Suppressor macrophage treated with lipopolysaccharide for 1 hour (primary cell): ENCODE results near the gene SYNPO2.

Experiments used
- DNase-seq, 3 donors: peaks; one replicate each; pipeline ENCODE4 v3.0.0-alpha.2; 2020 to 2022

The SYNPO2 gene

DNA sequence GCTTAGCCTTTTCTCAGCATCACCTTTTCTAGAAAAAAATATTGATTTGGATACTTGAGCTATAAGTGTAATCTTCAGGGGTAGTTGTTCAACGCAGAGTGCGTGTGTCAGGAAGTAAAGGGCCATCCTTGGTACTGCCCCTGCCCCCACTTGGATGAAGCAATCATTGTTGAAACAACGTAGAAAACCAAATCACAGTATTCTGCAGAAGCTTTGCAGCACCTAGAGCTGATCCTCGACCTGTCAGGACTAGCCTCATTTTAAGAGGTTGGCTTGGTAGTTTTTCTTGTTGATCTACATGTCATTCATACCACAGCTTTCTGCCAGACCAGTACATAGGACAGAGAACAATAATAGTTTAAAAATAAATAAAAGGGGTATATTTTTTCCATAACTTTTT lies 181.6 kb downstream of the SYNPO2 start:
- no peak for DNase-seq

DNA sequence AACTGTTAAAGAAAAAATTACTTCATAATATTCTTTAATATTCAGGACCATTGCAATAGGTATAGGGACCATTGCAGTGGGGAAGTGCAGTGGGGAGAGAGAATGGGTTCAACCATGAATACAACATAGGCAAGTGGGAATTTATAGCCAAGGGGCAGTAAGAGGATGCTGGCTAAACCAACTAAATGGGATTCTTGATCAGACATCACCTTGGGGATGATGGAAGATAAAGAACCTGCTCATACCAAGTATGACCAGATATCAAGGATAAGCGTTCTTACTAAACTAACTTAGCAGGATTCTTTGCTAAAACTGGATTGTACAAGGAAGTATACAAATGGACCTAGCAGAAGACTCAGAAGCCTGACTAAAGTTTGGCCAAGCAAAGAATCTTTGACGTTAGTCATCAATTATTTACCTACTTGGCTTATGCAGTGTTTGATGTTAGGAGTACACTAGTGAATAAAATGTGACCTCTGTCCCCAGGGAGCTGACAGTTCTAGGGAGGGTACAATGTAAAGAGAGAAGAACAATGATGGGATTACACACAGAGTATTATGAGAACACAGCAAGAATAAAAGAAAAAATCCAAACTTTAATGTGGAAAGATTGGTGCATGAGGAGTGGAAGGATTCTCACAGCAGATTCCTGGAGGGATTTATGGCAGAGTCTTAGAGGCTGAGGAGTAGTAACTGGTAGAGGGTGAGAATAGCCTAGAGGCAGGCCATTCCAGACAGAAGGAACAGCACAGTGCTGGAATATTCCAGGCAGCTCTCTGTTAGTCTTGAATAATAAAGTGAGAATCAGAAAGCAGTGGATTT lies 192.3 kb downstream of the SYNPO2 start:
- DNase-seq, result no peak

- no peak for DNase-seq
Measured at GRCh38 chr4:119081542-119081859, 192.8 kb downstream of the SYNPO2 start.

DNA sequence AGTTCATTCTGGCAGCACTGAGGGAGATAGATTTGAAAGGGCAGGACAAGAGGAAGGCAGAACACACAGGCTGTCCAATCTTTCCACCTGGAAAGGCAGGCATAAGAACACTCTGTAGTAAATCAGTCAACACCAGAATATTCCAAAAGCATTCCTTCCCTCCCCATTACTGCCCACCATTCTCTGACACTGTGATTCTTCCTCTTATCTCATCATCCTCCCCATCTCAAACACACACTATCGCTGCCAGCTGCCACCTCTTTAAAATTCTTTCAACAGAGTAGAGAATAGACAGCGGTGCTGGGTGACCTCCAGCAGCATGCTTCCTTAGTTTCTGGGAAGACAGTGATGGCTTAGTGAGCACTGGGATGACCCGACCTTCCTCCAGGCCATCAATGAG lies 193.3 kb downstream of the SYNPO2 start:
- DNase-seq, result no peak

- no peak for DNase-seq
Measured at GRCh38 chr4:119082661-119083060, 194.0 kb downstream of the SYNPO2 start.

DNA sequence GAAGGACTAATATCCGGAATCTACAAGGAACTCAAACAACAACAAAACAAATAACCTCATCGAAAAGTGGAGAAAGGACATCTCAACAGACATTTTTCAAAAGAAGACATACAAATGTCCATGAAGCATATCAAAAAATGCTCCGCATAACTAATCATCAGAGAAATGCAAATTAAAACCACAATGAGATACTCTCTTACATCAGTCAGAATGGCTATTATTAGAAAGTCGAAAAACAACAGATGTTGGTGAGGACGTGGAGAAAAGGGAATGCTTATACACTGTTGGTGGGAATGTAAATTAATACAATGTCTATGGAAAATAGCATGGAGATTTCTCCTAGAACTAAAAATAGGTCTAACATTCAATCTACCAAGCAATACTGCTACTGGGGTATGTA lies 195.9 kb downstream of the SYNPO2 start:
- DNase-seq, result no peak

DNA sequence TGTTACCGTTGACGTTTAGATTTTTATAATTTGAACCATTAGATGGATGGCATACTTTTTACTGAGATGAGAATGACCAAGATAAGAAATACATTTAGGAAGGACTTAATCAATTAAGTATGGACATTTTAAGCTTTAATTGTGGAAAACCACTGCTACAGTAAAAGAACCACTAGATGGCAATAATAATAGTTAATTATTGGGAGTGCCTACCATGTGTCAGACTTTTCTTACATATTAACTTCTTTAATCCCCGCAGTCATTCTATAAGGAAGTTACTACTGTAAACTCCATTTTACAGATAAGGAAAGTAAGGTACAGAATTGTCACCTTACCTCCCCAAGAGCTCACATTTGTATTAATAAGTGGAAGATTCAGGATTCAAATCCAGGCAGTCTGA lies 198.5 kb downstream of the SYNPO2 start:
- DNase-seq, result peak; percentile 8 to 38 (median 28)

DNA sequence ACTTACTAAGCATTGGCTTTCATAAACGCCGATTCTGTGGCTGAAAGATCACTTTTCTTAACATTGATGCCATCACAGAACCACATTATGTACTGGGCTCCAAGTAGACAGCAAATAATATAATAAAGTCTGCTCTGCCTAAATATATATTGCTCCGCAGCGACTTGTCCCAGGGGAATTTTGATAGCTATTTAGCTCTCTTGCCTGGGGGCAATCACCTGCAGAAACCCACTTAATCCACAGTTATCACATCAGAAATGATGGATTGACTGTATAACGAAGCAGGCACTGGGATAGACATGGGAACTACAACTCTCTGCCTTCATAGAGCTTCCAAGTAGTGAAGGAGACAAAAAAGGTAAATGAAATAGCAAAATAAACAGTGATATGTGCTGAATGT lies 199.0 kb downstream of the SYNPO2 start:
- DNase-seq, result no peak

DNA sequence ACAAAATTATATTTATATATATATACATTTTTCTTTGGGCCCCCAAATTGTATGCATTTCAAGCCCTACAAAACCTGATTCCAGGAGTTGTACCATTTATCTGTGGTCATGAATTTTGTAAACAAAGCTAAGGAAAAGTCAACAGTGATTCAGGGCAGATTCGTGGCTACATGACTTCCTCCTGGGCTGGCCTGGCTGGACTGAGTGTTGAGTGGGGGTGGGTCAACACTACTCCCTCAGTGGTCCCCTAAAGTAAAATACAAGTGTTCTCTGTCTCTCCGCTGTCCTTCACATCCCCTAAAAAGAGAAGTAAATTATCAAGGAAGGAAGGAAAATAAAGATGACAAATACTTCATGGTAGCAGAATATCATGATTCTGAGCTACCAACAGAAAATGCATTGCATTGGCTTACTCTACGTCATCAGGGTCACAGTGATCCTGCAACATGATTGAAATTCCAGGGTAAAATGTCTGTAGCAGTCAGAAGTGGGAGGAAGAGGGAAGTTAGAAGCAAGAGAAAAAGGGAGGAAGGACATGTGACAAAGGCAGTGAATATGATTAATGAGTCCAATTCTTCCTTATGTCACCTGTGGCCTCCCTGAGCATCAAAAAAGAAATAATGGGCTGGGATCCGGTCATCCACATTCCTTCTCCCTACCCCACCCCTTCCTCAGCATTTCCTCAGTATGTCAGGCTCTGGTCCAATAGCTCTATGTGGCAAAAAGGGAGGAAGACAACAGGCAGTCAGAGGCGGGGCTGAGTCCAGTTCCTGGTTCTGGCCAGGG lies 204.6 kb downstream of the SYNPO2 start:
- peak; percentile 18 to 34 (median 23) for DNase-seq

- no peak for DNase-seq
Measured at GRCh38 chr4:119097282-119097900, 208.7 kb downstream of the SYNPO2 start.

- DNase-seq, result no peak
Measured at GRCh38 chr4:119098306-119098705, 209.7 kb downstream of the SYNPO2 start.

GRCh38 chr4:119099227-119099810 lies 210.7 kb downstream of the SYNPO2 start:
- peak; percentile 14 to 63 (median 58) for DNase-seq

GRCh38 chr4:119100655-119101054 lies 212.0 kb downstream of the SYNPO2 start:
- DNase-seq, result peak; percentile 63 to 88 (median 82)

DNA sequence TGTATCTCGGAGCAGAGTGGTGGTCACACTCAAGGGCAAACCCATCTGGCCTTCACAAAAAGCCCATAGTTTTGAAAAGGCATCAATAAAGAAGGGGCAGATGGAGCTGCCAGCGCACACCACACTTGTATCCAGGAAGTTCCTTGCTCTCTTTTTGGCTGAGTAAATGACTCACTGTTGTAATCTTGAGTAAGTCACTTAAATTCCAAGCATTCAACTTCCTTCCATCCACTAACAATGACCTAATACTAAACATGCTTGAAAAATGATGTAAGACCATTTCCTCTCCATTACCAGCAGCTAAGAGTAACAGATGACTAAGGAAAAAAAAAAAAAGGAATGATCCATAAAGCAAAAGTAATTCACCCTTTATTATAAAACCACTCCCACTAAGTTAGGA lies 214.6 kb downstream of the SYNPO2 start:
- DNase-seq, result peak; percentile 75 to 97 (median 93)

GRCh38 chr4:119104644-119105273 lies 216.1 kb downstream of the SYNPO2 start:
- DNase-seq, result no peak

DNA sequence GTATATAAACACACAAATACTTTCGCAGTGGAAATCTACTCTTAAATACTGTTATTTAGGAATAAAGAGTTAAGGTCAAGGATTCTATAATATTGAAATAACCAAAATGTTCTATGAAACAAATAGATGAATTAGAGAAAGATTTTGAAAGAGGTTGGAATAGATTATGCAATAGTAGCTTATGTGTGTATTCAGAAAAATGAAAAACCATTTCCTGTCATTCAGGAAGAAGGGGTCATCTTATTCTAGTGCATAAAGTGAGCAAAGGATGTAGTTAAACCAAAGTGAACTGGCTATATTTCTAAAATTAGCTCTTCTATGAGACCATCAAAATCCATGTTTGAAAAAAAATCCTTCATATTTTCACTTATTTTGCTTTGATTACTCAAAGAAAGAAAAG lies 217.0 kb downstream of the SYNPO2 start:
- DNase-seq, result peak in 1 of 3 donors; percentile 31

GRCh38 chr4:119106036-119107000 lies 217.7 kb downstream of the SYNPO2 start:
- no peak for DNase-seq

DNA sequence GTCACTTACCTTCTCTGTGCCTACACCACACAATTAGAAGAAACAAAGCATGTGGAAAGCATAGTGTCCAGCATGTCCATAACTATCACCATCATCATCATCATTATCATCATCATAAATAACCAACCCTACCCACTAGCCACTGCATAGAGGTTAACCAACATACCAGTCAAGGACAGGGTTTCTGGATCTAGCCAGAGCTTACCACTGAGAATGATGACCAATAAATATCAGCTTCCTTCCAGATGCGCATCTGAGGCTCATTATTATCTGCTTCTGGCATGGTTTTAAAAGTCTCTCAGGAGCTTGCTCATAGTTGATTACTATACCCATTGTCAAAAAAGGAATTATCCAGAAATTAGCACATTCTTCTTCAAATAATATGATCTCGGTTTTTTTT lies 221.5 kb downstream of the SYNPO2 start:
- DNase-seq, result no peak
